ENCODE data around the gene COPS8.

The COPS8 gene

GRCh38 chr2:237097911-237098702 lies 12.4 kb downstream of the COPS8 start:
- no peak for DNase-seq (ENCODE audit: low read depth, low spot score)

- DNase-seq (ENCODE audit: low read depth, low spot score), result no peak
These were observed 14.1 kb downstream of the COPS8 start for GRCh38 chr2:237099804-237100203.

- DNase-seq (ENCODE audit: low read depth, low spot score), result no peak
These were observed 15.7 kb downstream of the COPS8 start for GRCh38 chr2:237101118-237101979.

- no peak for DNase-seq (ENCODE audit: low read depth, low spot score)
These were observed 16.7 kb downstream of the COPS8 start for GRCh38 chr2:237102428-237102827.

GRCh38 chr2:237109421-237109934 lies 23.8 kb downstream of the COPS8 start:
- no peak for DNase-seq (ENCODE audit: low read depth, low spot score)

- no peak for DNase-seq (ENCODE audit: low read depth, low spot score)
These were observed 27.5 kb downstream of the COPS8 start for GRCh38 chr2:237113026-237113795.

- DNase-seq (ENCODE audit: low read depth, low spot score), result no peak
These were observed 30.2 kb downstream of the COPS8 start for GRCh38 chr2:237115870-237116269.

- DNase-seq (ENCODE audit: low read depth, low spot score), result no peak
These were observed 30.7 kb downstream of the COPS8 start for GRCh38 chr2:237116431-237116830.

- DNase-seq (ENCODE audit: low read depth, low spot score), result no peak
These were observed 32.3 kb downstream of the COPS8 start for GRCh38 chr2:237118025-237118424.

- no peak for DNase-seq (ENCODE audit: low read depth, low spot score)
These were observed 33.0 kb downstream of the COPS8 start for GRCh38 chr2:237118561-237119155.

- DNase-seq (ENCODE audit: low read depth, low spot score), result no peak
These were observed 35.2 kb downstream of the COPS8 start for GRCh38 chr2:237120916-237121315.

GRCh38 chr2:237121321-237121720 lies 35.6 kb downstream of the COPS8 start:
- no peak for DNase-seq (ENCODE audit: low read depth, low spot score)

- DNase-seq (ENCODE audit: low read depth, low spot score), result peak; percentile 56
These were observed 36.6 kb downstream of the COPS8 start for GRCh38 chr2:237122214-237122666.

- no peak for DNase-seq (ENCODE audit: low read depth, low spot score)
These were observed 39.1 kb downstream of the COPS8 start for GRCh38 chr2:237124820-237125219.

- no peak for DNase-seq (ENCODE audit: low read depth, low spot score)
These were observed 40.3 kb downstream of the COPS8 start for GRCh38 chr2:237125967-237126366.

GRCh38 chr2:237126519-237127174 lies 41.0 kb downstream of the COPS8 start:
- no peak for DNase-seq (ENCODE audit: low read depth, low spot score)

- no peak for DNase-seq (ENCODE audit: low read depth, low spot score)
These were observed 42.5 kb downstream of the COPS8 start for GRCh38 chr2:237128026-237128703.

- no peak for DNase-seq (ENCODE audit: low read depth, low spot score)
These were observed 43.3 kb downstream of the COPS8 start for GRCh38 chr2:237128845-237129592.

GRCh38 chr2:237129625-237130263 lies 44.1 kb downstream of the COPS8 start:
- DNase-seq (ENCODE audit: low read depth, low spot score), result no peak
